Measurements from ENCODE around the gene CREB3L2. TPM values are rescaled to one million over a fixed set of nuclear protein-coding genes. Genes with fewer than 3 reads are reported as not detected.
"Not testable (repeated sequence)": the region's sequence is repeated elsewhere in the genome, so short reads cannot be mapped to it uniquely, and the experiment has no call there.

Gene CREB3L2
- total and polyA plus RNA-seq, 2 experiments from 2014 or later, result 37.6 to 38.3 TPM

DNA sequence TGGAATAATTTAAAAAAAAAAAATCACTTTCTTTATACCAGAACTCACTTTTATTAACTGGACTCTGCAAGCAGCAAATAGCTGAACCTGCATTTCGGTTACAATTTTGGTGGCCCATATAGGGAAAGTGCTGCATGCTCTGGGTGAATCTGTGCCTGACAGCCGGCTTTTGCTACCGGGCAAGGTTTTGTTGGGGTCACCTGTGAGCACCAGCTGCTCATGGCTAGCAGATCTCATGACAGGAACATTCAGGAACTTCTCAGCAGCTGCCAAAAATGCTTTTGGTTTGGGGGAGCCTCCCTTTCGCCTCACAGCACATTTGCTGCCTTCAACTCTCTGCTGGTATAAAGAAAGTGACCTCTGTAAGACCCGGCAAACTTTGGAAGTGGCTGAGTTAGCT, 13.2 kb upstream of the CREB3L2 start:
- Histone ChIP-seq H3K9me2 (replicated peaks; ENCODE audit: insufficient read depth) (no peaks in the 10 kb centered on the region), H3K27ac (no peak overlapping the region), H2AFZ (no peak overlapping the region), H4K20me1 (ENCODE audit: insufficient read depth, poor library complexity, severe bottlenecking) (no peaks in the 10 kb centered on the region), H3K4me3 (no peak overlapping the region), H3K9me3 (ENCODE audit: low read depth) (no peaks in the 10 kb centered on the region), H3K27me3 (no peaks in the 10 kb centered on the region), H3K79me2 (no peaks in the 10 kb centered on the region), H3K4me1 (ENCODE audit: insufficient read depth) (peaks cover 3% of the 10 kb centered on the region), H3K36me3 (replicated peaks; ENCODE audit: insufficient read depth, low read depth) (no peaks in the 10 kb centered on the region), H3K4me2 (no peak overlapping the region)
- TF ChIP-seq, protein P1, sequence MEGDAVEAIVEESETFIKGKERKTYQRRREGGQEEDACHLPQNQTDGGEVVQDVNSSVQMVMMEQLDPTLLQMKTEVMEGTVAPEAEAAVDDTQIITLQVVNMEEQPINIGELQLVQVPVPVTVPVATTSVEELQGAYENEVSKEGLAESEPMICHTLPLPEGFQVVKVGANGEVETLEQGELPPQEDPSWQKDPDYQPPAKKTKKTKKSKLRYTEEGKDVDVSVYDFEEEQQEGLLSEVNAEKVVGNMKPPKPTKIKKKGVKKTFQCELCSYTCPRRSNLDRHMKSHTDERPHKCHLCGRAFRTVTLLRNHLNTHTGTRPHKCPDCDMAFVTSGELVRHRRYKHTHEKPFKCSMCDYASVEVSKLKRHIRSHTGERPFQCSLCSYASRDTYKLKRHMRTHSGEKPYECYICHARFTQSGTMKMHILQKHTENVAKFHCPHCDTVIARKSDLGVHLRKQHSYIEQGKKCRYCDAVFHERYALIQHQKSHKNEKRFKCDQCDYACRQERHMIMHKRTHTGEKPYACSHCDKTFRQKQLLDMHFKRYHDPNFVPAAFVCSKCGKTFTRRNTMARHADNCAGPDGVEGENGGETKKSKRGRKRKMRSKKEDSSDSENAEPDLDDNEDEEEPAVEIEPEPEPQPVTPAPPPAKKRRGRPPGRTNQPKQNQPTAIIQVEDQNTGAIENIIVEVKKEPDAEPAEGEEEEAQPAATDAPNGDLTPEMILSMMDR (IDR thresholded peaks at IDR 0.05; ENCODE audit: poor library complexity), result no peak
- TF ChIP-seq EZH2 (IDR thresholded peaks at IDR 0.05; ENCODE audit: borderline replicate concordance) (no peak), EZH2phosphoT487 (IDR thresholded peaks at IDR 0.05; ENCODE audit: low read depth, severe bottlenecking, unreplicated experiment) (no peak)
- DNase-seq (ENCODE audit: low spot score), result no peak
- 94% methylated on average over 5 of the region's 5 CpGs for WGBS (ENCODE audit: low lambda C conversion rate, missing lambda C conversion rate)

DNA sequence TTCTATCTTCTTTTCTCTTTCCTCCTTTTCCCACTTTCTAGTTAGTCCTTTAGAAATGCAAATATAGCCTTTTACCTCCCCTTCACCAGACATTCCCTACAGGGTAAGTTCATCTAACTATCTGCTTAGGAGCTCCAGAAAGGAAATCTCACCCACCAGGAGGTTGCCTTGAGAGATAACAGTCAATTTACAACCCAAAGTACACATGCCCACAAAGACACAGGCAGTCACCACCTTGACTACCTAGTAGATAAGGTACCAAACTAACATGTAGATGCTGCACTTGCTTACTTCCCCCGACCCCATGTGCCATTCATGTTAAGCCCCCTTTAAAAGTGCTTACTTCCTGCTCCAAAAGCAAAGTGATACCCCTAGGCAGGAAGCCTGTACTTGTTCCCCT, 12.8 kb upstream of the CREB3L2 start:
- no peak overlapping the region for H3K27ac ChIP-seq
- DNase-seq (ENCODE audit: low spot score), result no peak
- H3K9me2 ChIP-seq (replicated peaks; ENCODE audit: insufficient read depth), result no peaks in the 10 kb centered on the region
- no peaks in the 10 kb centered on the region for H3K36me3 ChIP-seq (replicated peaks; ENCODE audit: insufficient read depth, low read depth)
- no peaks in the 10 kb centered on the region for H4K20me1 ChIP-seq (ENCODE audit: insufficient read depth, poor library complexity, severe bottlenecking)
- H2AFZ ChIP-seq, result no peak overlapping the region
- no peaks in the 10 kb centered on the region for H3K27me3 ChIP-seq
- WGBS (ENCODE audit: low lambda C conversion rate, missing lambda C conversion rate), result 35% methylated on average over 1 of the region's 1 CpG
- TF ChIP-seq EZH2 (IDR thresholded peaks at IDR 0.05; ENCODE audit: borderline replicate concordance) (no peak), EZH2phosphoT487 (IDR thresholded peaks at IDR 0.05; ENCODE audit: low read depth, severe bottlenecking, unreplicated experiment) (no peak)
- TF ChIP-seq, protein P1 (IDR thresholded peaks at IDR 0.05; ENCODE audit: poor library complexity), result no peak
- no peaks in the 10 kb centered on the region for H3K9me3 ChIP-seq (ENCODE audit: low read depth)
- no peak overlapping the region for H3K4me2 ChIP-seq
- H3K79me2 ChIP-seq, result no peaks in the 10 kb centered on the region
- H3K4me3 ChIP-seq, result no peak overlapping the region
- H3K4me1 ChIP-seq (ENCODE audit: insufficient read depth), result peaks cover 3% of the 10 kb centered on the region

DNA sequence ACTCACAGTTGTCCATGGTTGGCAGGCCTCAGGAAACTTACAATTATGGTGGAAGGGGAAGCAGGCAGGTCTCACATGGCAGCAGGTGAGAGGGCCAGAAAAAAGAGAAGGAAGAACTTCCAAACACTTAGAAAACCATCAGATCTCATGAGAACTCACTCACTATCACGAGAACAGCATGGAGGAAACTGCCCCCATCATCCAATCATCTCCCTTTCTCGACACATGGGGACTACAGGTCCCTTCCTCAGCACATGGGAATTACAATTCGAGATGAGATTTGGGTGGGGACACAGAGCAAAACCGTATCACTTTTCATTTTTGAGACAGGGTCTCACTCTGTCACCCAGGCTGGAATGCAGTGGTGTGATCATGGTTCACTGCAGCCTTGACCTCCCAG, 12.3 kb upstream of the CREB3L2 start:
- not testable (repeated sequence) for H4K20me1 ChIP-seq (ENCODE audit: insufficient read depth, poor library complexity, severe bottlenecking); H3K4me3 ChIP-seq; H2AFZ ChIP-seq; H3K9me2 ChIP-seq (replicated peaks; ENCODE audit: insufficient read depth); DNase-seq (ENCODE audit: low spot score); H3K4me2 ChIP-seq; H3K9me3 ChIP-seq (ENCODE audit: low read depth); H3K79me2 ChIP-seq; H3K36me3 ChIP-seq (replicated peaks; ENCODE audit: insufficient read depth, low read depth); H3K4me1 ChIP-seq (ENCODE audit: insufficient read depth); H3K27ac ChIP-seq; H3K27me3 ChIP-seq
- 79% methylated on average over 4 of the region's 4 CpGs for WGBS (ENCODE audit: low lambda C conversion rate, missing lambda C conversion rate)

DNA sequence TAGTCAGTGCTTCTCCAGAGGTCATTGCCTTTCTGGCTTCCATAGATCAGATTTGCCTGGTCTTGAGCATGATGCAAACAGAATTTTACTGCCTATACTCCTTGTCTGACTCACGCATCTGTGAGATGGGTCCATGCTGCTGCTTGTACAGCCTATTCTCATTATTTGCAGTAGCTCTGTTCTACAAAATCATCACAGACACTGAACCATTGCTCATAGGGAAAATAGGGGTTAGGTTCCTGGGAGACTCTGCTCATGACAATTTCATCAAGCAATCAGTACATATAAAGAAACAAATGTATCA, 7.4 kb upstream of the CREB3L2 start:
- no peaks in the 10 kb centered on the region for H3K79me2 ChIP-seq
- H2AFZ ChIP-seq, result no peak overlapping the region
- H3K27me3 ChIP-seq, result no peaks in the 10 kb centered on the region
- no peaks in the 10 kb centered on the region for H3K9me2 ChIP-seq (replicated peaks; ENCODE audit: insufficient read depth)
- H3K4me1 ChIP-seq (ENCODE audit: insufficient read depth), result no peaks in the 10 kb centered on the region
- H3K9me3 ChIP-seq (ENCODE audit: low read depth), result no peaks in the 10 kb centered on the region
- TF ChIP-seq EZH2phosphoT487 (IDR thresholded peaks at IDR 0.05; ENCODE audit: low read depth, severe bottlenecking, unreplicated experiment) (no peak), EZH2 (IDR thresholded peaks at IDR 0.05; ENCODE audit: borderline replicate concordance) (no peak)
- TF ChIP-seq, protein P1 (IDR thresholded peaks at IDR 0.05; ENCODE audit: poor library complexity), result no peak
- no peak overlapping the region for H3K4me2 ChIP-seq
- 96% methylated on average over 1 of the region's 1 CpG for WGBS (ENCODE audit: low lambda C conversion rate, missing lambda C conversion rate)
- no peak overlapping the region for H3K27ac ChIP-seq
- H3K36me3 ChIP-seq (replicated peaks; ENCODE audit: insufficient read depth, low read depth), result no peaks in the 10 kb centered on the region
- no peak for DNase-seq (ENCODE audit: low spot score)
- no peaks in the 10 kb centered on the region for H4K20me1 ChIP-seq (ENCODE audit: insufficient read depth, poor library complexity, severe bottlenecking)
- H3K4me3 ChIP-seq, result no peak overlapping the region

Data from hepatocyte (in vitro differentiated cells).